K562 (cell line): ENCODE data around the gene SMCO1. TPM values are rescaled to one million over a fixed set of nuclear protein-coding genes. Genes with fewer than 3 reads are reported as not detected.
"Not testable (repeated sequence)": the region's sequence is repeated elsewhere in the genome, so short reads cannot be mapped to it uniquely, and the experiment has no call there.

Experiments used
- ATAC-seq: fragments of 200-7000 bp; cut with Tn5 transposase; 3 replicates; pipeline ENCODE4 v1.9.1; 2020; ENCODE audit warnings: moderate library complexity
- BruUV-seq: library from RNA; stranded (reverse); fragments of 400-500 nt; replicated peaks from 2 replicates; lab custom pipeline; 2021; lab: Mats Ljungman, UMichigan
- CTCF ChIA-PET: fragments of 300-600 bp; formaldehyde crosslinking; extraction: SDS; loops from one replicate; lab custom pipeline; 2021; ENCODE audit warnings: low intra/inter-chr PET ratio; lab: Yijun Ruan, JAX
- POLR2A ChIA-PET: fragments of 300-600, 350-650 bp; sonication (Branson Sonifier 250); formaldehyde crosslinking; extraction: SDS; loops from one replicate; lab custom pipeline; 2021; ENCODE audit warnings: antibody characterized with exemption, inconsistent platforms; lab: Yijun Ruan, JAX
- DNase-seq, 4 experiments: peaks; one replicate each; pipeline versions ENCODE4 v3.0.0 to v3.0.0-alpha.2; 2011 to 2018; ENCODE audit warnings: low spot score in 3 of 4, mixed read lengths in 3 of 4; ENCODE audit errors: extremely low read depth in 1 of 4
- FAIRE-seq: peaks from 2 replicates; lab custom pipeline; 2011; peaks lifted over from hg19 to GRCh38; lab: Jason Lieb, UNC
- H2AFZ ChIP-seq: 2 replicates; pipeline ENCODE4 v1.6.0; 2011; ENCODE audit warnings: low read depth, low read length, control low read depth, inconsistent platforms
- H3K27ac ChIP-seq: fragments of 200-600 bp; 3 replicates; pipeline ENCODE4 v1.8.0; 2011; ENCODE audit warnings: low read depth, mild to moderate bottlenecking, control low read depth, inconsistent platforms, low read length, moderate library complexity, mixed read lengths; ENCODE audit errors: extremely low read depth
- H3K27me3 ChIP-seq, 2 experiments: fragments of 300-600 bp in 1 of 2; 2 replicates in 1 of 2; 3 replicates in 1 of 2; pipeline versions ENCODE4 v1.6.0 to v1.8.0; 2011; ENCODE audit warnings: inconsistent platforms in 2 of 2, low read length in 2 of 2, mild to moderate bottlenecking in 1 of 2, mixed read lengths in 1 of 2, moderate library complexity in 1 of 2; ENCODE audit not compliant: control insufficient read depth in 2 of 2, insufficient read depth in 2 of 2
- H3K36me3 ChIP-seq: fragments of 300-600 bp; 3 replicates; pipeline ENCODE4 v1.8.0; 2011; ENCODE audit warnings: mild to moderate bottlenecking, low read length, inconsistent platforms; ENCODE audit not compliant: control insufficient read depth, insufficient read depth
- H3K4me1 ChIP-seq, 2 experiments: fragments of 200-600 bp in 1 of 2; replicated peaks in 1 of 2; 2 replicates in 1 of 2; 3 replicates in 1 of 2; pipeline versions ENCODE4 v1.5.1 to v1.8.0; 2011; ENCODE audit warnings: inconsistent platforms in 2 of 2, low read length in 2 of 2, mild to moderate bottlenecking in 1 of 2, mixed read lengths in 1 of 2, moderate library complexity in 1 of 2; ENCODE audit not compliant: control insufficient read depth in 2 of 2, insufficient read depth in 2 of 2
- H3K4me2 ChIP-seq: 2 replicates; pipeline ENCODE4 v1.6.1; 2011; ENCODE audit warnings: low read length, control low read depth, inconsistent platforms, mixed read lengths; ENCODE audit not compliant: insufficient read depth
- H3K4me3 ChIP-seq: fragments of 200-600 bp; sonication (generic), shearing (Covaris generic); 2 replicates; pipeline ENCODE4 v1.5.1; 2016; ENCODE audit warnings: control low read depth, inconsistent platforms
- H3K79me2 ChIP-seq: fragments of 200-600 bp; 3 replicates; pipeline ENCODE4 v1.8.0; 2011; ENCODE audit warnings: low read length, inconsistent platforms; ENCODE audit not compliant: control insufficient read depth, insufficient read depth
- H3K9ac ChIP-seq, 2 experiments: 2 replicates each; pipeline versions ENCODE4 v1.6.0 to v1.6.1; 2011; ENCODE audit warnings: low read depth in 2 of 2, low read length in 2 of 2, control low read depth in 1 of 2, inconsistent platforms in 1 of 2, mild to moderate bottlenecking in 1 of 2, mixed read lengths in 1 of 2; ENCODE audit not compliant: insufficient read depth in 1 of 2
- H3K9me1 ChIP-seq: one replicate; pipeline ENCODE4 v1.6.0; 2011; ENCODE audit warnings: inconsistent platforms, mild to moderate bottlenecking, low read length, moderate library complexity; ENCODE audit not compliant: control insufficient read depth, insufficient read depth
- H3K9me3 ChIP-seq: replicated peaks from 2 replicates; pipeline ENCODE4 v1.5.1; 2011; ENCODE audit warnings: low read depth, low read length, inconsistent platforms; ENCODE audit not compliant: control insufficient read depth, insufficient read depth
- H4K20me1 ChIP-seq: replicated peaks from 2 replicates; pipeline ENCODE4 v1.6.1; 2011; ENCODE audit warnings: low read length, inconsistent platforms, mixed read lengths; ENCODE audit not compliant: control insufficient read depth, insufficient read depth
- CREB1 ChIP-seq, 2 experiments: sonication (generic) in 1 of 2; formaldehyde crosslinking in 1 of 2; IDR thresholded peaks; 2 replicates each; pipeline versions ENCODE4 v1.6.1 to v1.8.0; 2012 to 2022; ENCODE audit warnings: inconsistent platforms in 1 of 2, mild to moderate bottlenecking in 1 of 2, missing genetic modification reagents in 1 of 2, moderate library complexity in 1 of 2
- EP400 ChIP-seq: fragments of 450-650 bp; IDR thresholded peaks from 2 replicates; pipeline ENCODE4 v1.6.1; 2017; ENCODE audit warnings: antibody characterized with exemption, mild to moderate bottlenecking, moderate library complexity
- MEF2D ChIP-seq: conservative IDR thresholded peaks from 2 replicates; pipeline ENCODE4 v1.6.1; 2016; ENCODE audit warnings: low read depth, missing genetic modification characterization, missing compliant biosample characterization
- MYNN ChIP-seq, 2 experiments: sonication (generic); formaldehyde crosslinking in 1 of 2; IDR thresholded peaks; 2 replicates each; pipeline versions ENCODE4 v1.5.0 to v1.6.1; 2016 to 2020; ENCODE audit warnings: antibody characterized with exemption in 1 of 2, missing genetic modification reagents in 1 of 2
- PTBP1 ChIP-seq: fragments of 200-400 bp; formaldehyde crosslinking; IDR thresholded peaks from 2 replicates; pipeline ENCODE4 v1.6.1; 2017; ENCODE audit warnings: low read depth, low read length
- TOE1 ChIP-seq, 2 experiments: fragments of 450-650 bp in 1 of 2; sonication (generic) in 1 of 2; formaldehyde crosslinking in 1 of 2; IDR thresholded peaks; 2 replicates each; pipeline versions ENCODE4 v1.7.1 to v1.8.0; 2016 to 2022; ENCODE audit warnings: borderline replicate concordance in 2 of 2, mild to moderate bottlenecking in 2 of 2, antibody characterized with exemption in 1 of 2, inconsistent platforms in 1 of 2, low read depth in 1 of 2, missing genetic modification reagents in 1 of 2, moderate library complexity in 1 of 2
- ZBTB12 ChIP-seq: fragments of 250-450 bp; sonication (Bioruptor Pico); IDR thresholded peaks from 2 replicates; pipeline ENCODE4 v1.4.0; 2020
- ZNF165 ChIP-seq: fragments of 250-450 bp; sonication (Bioruptor Pico); IDR thresholded peaks from 2 replicates; pipeline ENCODE4 v1.4.0; 2020; ENCODE audit warnings: borderline replicate concordance
- ZNF395 ChIP-seq: fragments of 200-800 bp; sonication (Bioruptor generic); IDR thresholded peaks from 2 replicates; pipeline ENCODE4 v1.6.1; 2017; ENCODE audit warnings: missing genetic modification characterization, missing compliant biosample characterization
- WGBS: fragments of 100-300 bp; shearing (Covaris generic); methylation state at CpG from one replicate; pipeline ENCODE4 v1.1.6; 2016; ENCODE audit warnings: low coverage, mixed read lengths; ENCODE audit not compliant: insufficient coverage; ENCODE audit errors: missing lambda C conversion rate; 5-methylcytosine and 5-hydroxymethylcytosine counted together
- in situ Hi-C: fragments of 300-500 bp; cut with MboI; formaldehyde crosslinking; loops from 4 replicates; pipeline ENCODE4 v1.15.0; 2018; ENCODE audit warnings: inconsistent platforms, mixed read lengths
- intact Hi-C: fragments of 100-400 bp; cut with micrococcal nuclease; formaldehyde crosslinking; loops from 2 replicates; pipeline ENCODE4 v1.14.2; 2022
- polyA plus RNA-seq, 8 experiments: library from polyadenylated mRNA; depleted of rRNA in 4 of 8; stranded (reverse) in 5 of 8; unstranded in 3 of 8; fragments of >200 nt; fragmentation: Nextera tagmentation in 2 of 8; fragmentation: Illumina TruSeq in 1 of 8; extraction: Ambion mirVana in 2 of 8; extraction: Trizol in 1 of 8; gene quantifications; 2 replicates each; pipeline versions ENCODE4 v1.2.1 to v1.2.3, GENCODE V29; 2011 to 2014; ENCODE audit warnings: inconsistent platforms in 1 of 8, missing spikeins in 1 of 8
- total RNA-seq, 7 experiments: library from RNA; depleted of rRNA in 6 of 7; stranded (reverse); fragments of >200 nt in 6 of 7; fragmentation: Illumina TruSeq in 2 of 7; extraction: Trizol in 2 of 7; gene quantifications; 2 replicates each; pipeline versions ENCODE4 v1.2.1 to v1.2.3, GENCODE V29; 2011 to 2021; ENCODE audit warnings: low replicate concordance in 1 of 7
- TF ChIP-seq, protein P1 (sequence below), 2 experiments: fragments of 450-650 bp in 1 of 2; IDR thresholded peaks; 2 replicates each; pipeline ENCODE4 v1.6.1; 2011 to 2017; ENCODE audit warnings: low read depth in 2 of 2, antibody characterized with exemption in 1 of 2, borderline replicate concordance in 1 of 2, low read length in 1 of 2, mild to moderate bottlenecking in 1 of 2, mixed read lengths in 1 of 2; ENCODE audit not compliant: control insufficient read depth in 1 of 2

SMCO1 gene
- total and polyA plus RNA-seq, 9 of the 15 experiments (the other 6 are each of a cell fraction or from before 2014, with no cell fraction given), result 0.05 to 0.35 (median 0.12) TPM; not detected in 5

DNA sequence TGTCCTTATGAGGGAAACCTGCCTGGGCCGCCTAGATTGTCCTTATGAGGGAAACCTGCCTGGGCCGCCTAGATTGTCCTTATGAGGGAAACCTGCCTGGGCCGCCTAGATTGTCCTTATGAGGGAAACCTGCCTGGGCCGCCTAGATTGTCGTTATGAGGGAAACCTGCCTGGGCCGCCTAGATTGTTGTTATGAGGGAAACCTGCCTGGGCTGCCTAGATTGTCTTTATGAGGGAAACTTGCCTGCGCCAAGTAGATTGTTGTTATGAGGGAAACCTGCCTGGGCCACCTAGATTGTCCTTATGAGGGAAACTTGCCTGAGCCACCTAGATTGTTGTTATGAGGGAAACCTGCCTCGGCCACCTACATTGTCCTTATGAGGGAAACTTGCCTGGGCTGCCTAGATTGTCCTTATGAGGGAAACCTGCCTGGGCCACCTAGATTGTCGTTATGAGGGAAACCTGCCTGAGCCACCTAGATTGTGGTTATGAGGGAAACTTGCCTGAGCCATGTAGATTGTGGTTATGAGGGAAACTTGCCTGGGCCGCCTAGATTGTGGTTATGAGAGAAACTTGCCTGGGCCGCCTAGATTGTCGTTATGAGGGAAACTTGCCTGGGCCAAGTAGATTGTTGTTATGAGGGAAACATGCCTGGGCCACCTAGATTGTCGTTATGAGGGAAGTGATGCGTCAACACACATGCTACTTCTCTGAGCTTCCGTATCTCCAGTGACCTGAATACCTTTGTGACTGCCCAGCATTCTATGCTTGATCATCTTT, 3.3 kb downstream of the SMCO1 start:
- H3K4me3 ChIP-seq; H4K20me1 ChIP-seq; H3K9me3 ChIP-seq; H3K36me3 ChIP-seq; H3K27me3 ChIP-seq; H3K79me2 ChIP-seq; H3K9me1 ChIP-seq; CTCF ChIA-PET; H2AFZ ChIP-seq; BruUV-seq; TF ChIP-seq TOE1 (CRISPR knock-in tag; IDR thresholded peaks at IDR 0.05; ENCODE audit: borderline replicate concordance, low read depth); MYNN (CRISPR knock-in tag; IDR thresholded peaks at IDR 0.05): not testable (repeated sequence)
- peak overlapping the region; percentile 98 for H3K27ac ChIP-seq
- H3K4me1 ChIP-seq, result peaks cover 18 to 31% of the 10 kb centered on the region in 2 experiments
- DNase-seq, result peak; percentile 58 to 96 (median 66)
- intact Hi-C loops, result loop anchor here (10.0 kb wide), 1 partner anchor 427 kb away; the partner anchor contains the start of gene TFRC
- ATAC-seq, result peak; percentile 83
- POLR2A ChIA-PET, result interaction anchor here (0.6 to 1.3 kb wide), 16 partner anchors 8 to 656 kb away, joined by 3 to 12 read pairs (median 3); partner anchors contain the start of genes NCBP2, RNF168 and UBXN7
- H3K4me2 ChIP-seq, result peak overlapping the region; percentile 56; the same call in 1 of the 2 replicates
- in situ Hi-C loops, result loop anchor here (25.0 kb wide), 2 partner anchors 625 to 800 kb away; partner anchors contain the start of gene MUC20
- peak overlapping the region in 1 of 2 experiments; percentile 45; a peak in 1 of 4 replicates for H3K9ac ChIP-seq
- peak; percentile 90 for FAIRE-seq
- under 1% methylated on average over 13 of the region's 15 CpGs for WGBS
- peak; percentile 82; the same call in 1 of the 2 replicates for TF ChIP-seq ZNF165 (CRISPR knock-in tag)
- TF ChIP-seq ZNF395 (CRISPR knock-in tag), result peak; percentile 98
- peak; percentile 88; the same call in 1 of the 2 replicates for TF ChIP-seq PTBP1
- TF ChIP-seq ZBTB12 (CRISPR knock-in tag), result peak; percentile 21; the same call in 1 of the 2 replicates
- 0 out of 2 replicates have a peak, but pooled peaks have one; percentile 46 for TF ChIP-seq TOE1 (IDR thresholded peaks at IDR 0.05; ENCODE audit: borderline replicate concordance)
- TF ChIP-seq, protein P1, sequence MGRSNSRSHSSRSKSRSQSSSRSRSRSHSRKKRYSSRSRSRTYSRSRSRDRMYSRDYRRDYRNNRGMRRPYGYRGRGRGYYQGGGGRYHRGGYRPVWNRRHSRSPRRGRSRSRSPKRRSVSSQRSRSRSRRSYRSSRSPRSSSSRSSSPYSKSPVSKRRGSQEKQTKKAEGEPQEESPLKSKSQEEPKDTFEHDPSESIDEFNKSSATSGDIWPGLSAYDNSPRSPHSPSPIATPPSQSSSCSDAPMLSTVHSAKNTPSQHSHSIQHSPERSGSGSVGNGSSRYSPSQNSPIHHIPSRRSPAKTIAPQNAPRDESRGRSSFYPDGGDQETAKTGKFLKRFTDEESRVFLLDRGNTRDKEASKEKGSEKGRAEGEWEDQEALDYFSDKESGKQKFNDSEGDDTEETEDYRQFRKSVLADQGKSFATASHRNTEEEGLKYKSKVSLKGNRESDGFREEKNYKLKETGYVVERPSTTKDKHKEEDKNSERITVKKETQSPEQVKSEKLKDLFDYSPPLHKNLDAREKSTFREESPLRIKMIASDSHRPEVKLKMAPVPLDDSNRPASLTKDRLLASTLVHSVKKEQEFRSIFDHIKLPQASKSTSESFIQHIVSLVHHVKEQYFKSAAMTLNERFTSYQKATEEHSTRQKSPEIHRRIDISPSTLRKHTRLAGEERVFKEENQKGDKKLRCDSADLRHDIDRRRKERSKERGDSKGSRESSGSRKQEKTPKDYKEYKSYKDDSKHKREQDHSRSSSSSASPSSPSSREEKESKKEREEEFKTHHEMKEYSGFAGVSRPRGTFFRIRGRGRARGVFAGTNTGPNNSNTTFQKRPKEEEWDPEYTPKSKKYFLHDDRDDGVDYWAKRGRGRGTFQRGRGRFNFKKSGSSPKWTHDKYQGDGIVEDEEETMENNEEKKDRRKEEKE (IDR thresholded peaks at IDR 0.05; ENCODE audit: borderline replicate concordance in 1 of 2, control insufficient read depth in 1 of 2, low read depth in 2 of 2, low read length in 1 of 2), result 0 out of 4 replicates have a peak, but pooled peaks of 1 of the 2 experiments have one; percentile 35
- 0 out of 2 replicates have a peak, but pooled peaks have one; percentile 21 for TF ChIP-seq EP400
- peak; percentile 83 for TF ChIP-seq CREB1 (IDR thresholded peaks at IDR 0.05)
- peak; percentile 51; the same call in 1 of the 2 replicates for TF ChIP-seq CREB1 (CRISPR knock-in tag; IDR thresholded peaks at IDR 0.05)
- TF ChIP-seq MEF2D, result peak; percentile 52; the same call in 1 of the 2 replicates
- peak; percentile 36; the same call in 1 of the 2 replicates for TF ChIP-seq MYNN (IDR thresholded peaks at IDR 0.05)
